Transverse colon (tissue), 4 donors: Measurements from ENCODE around the gene OLR1.

Source experiments
- EP300 ChIP-seq: sonication (generic); formaldehyde crosslinking; IDR thresholded peaks from one replicate; pipeline ENCODE4 v1.6.1; 2017; ENCODE audit warnings: antibody characterized with exemption, low read depth
- POLR2A ChIP-seq: fragments of 450-650 bp; IDR thresholded peaks from one replicate; pipeline ENCODE4 v1.6.1; 2016; ENCODE audit warnings: antibody characterized with exemption, mild to moderate bottlenecking, moderate library complexity
- POLR2AphosphoS5 ChIP-seq, 3 donors: sonication (generic); formaldehyde crosslinking; IDR thresholded peaks; one replicate each; pipeline ENCODE4 v1.6.1; 2016; ENCODE audit warnings: antibody characterized with exemption in 3 of 3
- TF ChIP-seq, protein P1 (sequence below), 5 experiments: fragments of 200-600 bp in 3 of 5; fragments of 450-650 bp in 2 of 5; sonication (generic) in 3 of 5; IDR thresholded peaks; 1 replicate in 2 of 5; 2 replicates in 3 of 5; pipeline ENCODE4 v1.5.1; 2016 to 2017; ENCODE audit warnings: antibody characterized with exemption in 5 of 5, inconsistent platforms in 3 of 5, mild to moderate bottlenecking in 2 of 5, moderate library complexity in 1 of 5

DNA sequence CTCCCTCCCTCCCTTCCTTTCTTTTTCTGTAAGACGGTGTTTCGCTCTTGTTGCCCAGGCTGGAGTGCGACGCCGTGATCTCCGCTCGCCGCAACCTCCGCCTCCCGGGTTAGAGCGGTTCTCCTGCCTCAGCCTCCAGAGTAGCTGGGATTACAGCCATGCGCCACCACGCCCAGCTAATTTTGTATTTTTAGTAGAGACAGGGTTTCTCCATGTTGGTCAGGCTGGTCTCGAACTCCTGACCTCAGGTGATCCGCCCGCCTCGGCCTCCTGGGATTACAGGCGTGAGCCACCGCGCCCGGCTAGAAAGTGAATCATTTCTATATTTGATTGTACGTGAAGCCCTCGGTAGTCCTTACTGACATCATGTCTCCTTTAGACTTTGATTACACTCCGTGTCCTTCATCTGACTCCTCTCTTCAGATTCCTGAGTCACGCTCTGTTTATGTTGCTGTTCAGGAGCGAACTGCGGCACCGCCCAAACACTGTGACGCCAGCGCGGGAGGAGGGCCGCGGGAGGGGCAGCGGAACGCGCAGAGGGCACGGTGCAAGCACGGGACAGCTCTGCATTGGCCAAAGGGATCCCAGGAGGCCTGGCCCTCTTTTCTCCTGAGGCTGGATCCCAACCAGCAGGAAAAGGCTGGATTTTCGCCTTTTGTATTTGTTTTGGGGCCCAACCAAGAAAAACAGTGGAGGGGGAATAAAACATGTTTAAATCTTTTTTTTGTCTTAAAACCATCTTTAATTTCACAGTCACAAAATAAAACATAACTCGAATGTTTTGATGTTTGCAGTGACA, 40.2 kb upstream of the OLR1 start:
- TF ChIP-seq POLR2AphosphoS5 (IDR thresholded peaks at IDR 0.05), result peak; percentile 92 to 95 (median 93)
- TF ChIP-seq POLR2A, result peak; percentile 88
- TF ChIP-seq, protein P1, sequence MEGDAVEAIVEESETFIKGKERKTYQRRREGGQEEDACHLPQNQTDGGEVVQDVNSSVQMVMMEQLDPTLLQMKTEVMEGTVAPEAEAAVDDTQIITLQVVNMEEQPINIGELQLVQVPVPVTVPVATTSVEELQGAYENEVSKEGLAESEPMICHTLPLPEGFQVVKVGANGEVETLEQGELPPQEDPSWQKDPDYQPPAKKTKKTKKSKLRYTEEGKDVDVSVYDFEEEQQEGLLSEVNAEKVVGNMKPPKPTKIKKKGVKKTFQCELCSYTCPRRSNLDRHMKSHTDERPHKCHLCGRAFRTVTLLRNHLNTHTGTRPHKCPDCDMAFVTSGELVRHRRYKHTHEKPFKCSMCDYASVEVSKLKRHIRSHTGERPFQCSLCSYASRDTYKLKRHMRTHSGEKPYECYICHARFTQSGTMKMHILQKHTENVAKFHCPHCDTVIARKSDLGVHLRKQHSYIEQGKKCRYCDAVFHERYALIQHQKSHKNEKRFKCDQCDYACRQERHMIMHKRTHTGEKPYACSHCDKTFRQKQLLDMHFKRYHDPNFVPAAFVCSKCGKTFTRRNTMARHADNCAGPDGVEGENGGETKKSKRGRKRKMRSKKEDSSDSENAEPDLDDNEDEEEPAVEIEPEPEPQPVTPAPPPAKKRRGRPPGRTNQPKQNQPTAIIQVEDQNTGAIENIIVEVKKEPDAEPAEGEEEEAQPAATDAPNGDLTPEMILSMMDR (IDR thresholded peaks at IDR 0.05), result no peak
- TF ChIP-seq EP300, result peak; percentile 95
